Measurements from ENCODE around the gene CLIP3.
"Not testable (repeated sequence)": the region's sequence is repeated elsewhere in the genome, so short reads cannot be mapped to it uniquely, and the experiment has no call there.

The CLIP3 gene

GRCh38 chr19:36009220-36009619, 23.5 kb downstream of the CLIP3 start:
- DNase-seq: no peak

GRCh38 chr19:36008336-36008978, 24.2 kb downstream of the CLIP3 start, which contains the start of gene SYNE4:
SYNE4 (minus strand) TSS chr19:36008813; CDS start chr19:36008681, 132 bp downstream.
- DNase-seq: peak; percentile 74

GRCh38 chr19:36006955-36007354, 25.7 kb downstream of the CLIP3 start:
- no peak for DNase-seq

- no peak for DNase-seq
Measured at GRCh38 chr19:36003284-36003683, 29.4 kb downstream of the CLIP3 start.

GRCh38 chr19:36001605-36002004, 31.1 kb downstream of the CLIP3 start:
- no peak for DNase-seq

GRCh38 chr19:35996777-35997176, 35.9 kb downstream of the CLIP3 start:
- DNase-seq: no peak

- peak; percentile 92 for DNase-seq
Measured at GRCh38 chr19:35995048-35995993, 37.4 kb downstream of the CLIP3 start, which contains the start of gene SDHAF1. SDHAF1 (plus strand) TSS chr19:35995188; CDS start chr19:35995275, 87 bp downstream.

GRCh38 chr19:35993923-35994598, 38.6 kb downstream of the CLIP3 start:
- peak; percentile 67 for DNase-seq

GRCh38 chr19:35992907-35993765, 39.5 kb downstream of the CLIP3 start:
- DNase-seq: no peak

GRCh38 chr19:35991731-35992450, 40.8 kb downstream of the CLIP3 start:
- peak; percentile 16 for DNase-seq

GRCh38 chr19:35990771-35991730, 41.6 kb downstream of the CLIP3 start:
- DNase-seq: no peak

- no peak for DNase-seq
Measured at GRCh38 chr19:35990156-35990555, 42.5 kb downstream of the CLIP3 start.

GRCh38 chr19:35988824-35989223, 43.8 kb downstream of the CLIP3 start:
- DNase-seq: no peak

GRCh38 chr19:35987571-35987896, 45.1 kb downstream of the CLIP3 start:
- DNase-seq: no peak

GRCh38 chr19:35986664-35987570, 45.8 kb downstream of the CLIP3 start:
- DNase-seq: peak; percentile 9

GRCh38 chr19:35986111-35986510, 46.6 kb downstream of the CLIP3 start:
- no peak for DNase-seq

- no peak for DNase-seq
Measured at GRCh38 chr19:35983177-35983576, 49.5 kb downstream of the CLIP3 start.

GRCh38 chr19:35980997-35981396, 51.7 kb downstream of the CLIP3 start:
- DNase-seq: not testable (repeated sequence)

- no peak for DNase-seq
Measured at GRCh38 chr19:35978832-35979365, 53.8 kb downstream of the CLIP3 start.

All from right kidney (tissue), 1 donor.